IPS-20b (cell line): ENCODE measurements around the gene NPIPB9.
"Not testable (repeated sequence)": the region's sequence is repeated elsewhere in the genome, so short reads cannot be mapped to it uniquely, and the experiment has no call there.

Source experiments
- H3K27ac ChIP-seq: one replicate; pipeline ENCODE4 v1.5.1; 2013; ENCODE audit warnings: low read length
- H3K27me3 ChIP-seq: 2 replicates; pipeline ENCODE4 v1.6.1; 2013; ENCODE audit warnings: mild to moderate bottlenecking, low read length, inconsistent platforms; ENCODE audit not compliant: insufficient read depth
- H3K36me3 ChIP-seq: 2 replicates; pipeline ENCODE4 v1.6.1; 2013; ENCODE audit warnings: low read depth, mild to moderate bottlenecking, inconsistent platforms, low read length, moderate library complexity; ENCODE audit not compliant: insufficient read depth
- H3K4me1 ChIP-seq: 2 replicates; pipeline ENCODE4 v1.6.1; 2013; ENCODE audit warnings: mild to moderate bottlenecking, control low read depth, inconsistent platforms, low read length, moderate library complexity; ENCODE audit not compliant: insufficient read depth
- H3K4me3 ChIP-seq: 2 replicates; pipeline ENCODE4 v1.5.1; 2013; ENCODE audit warnings: mild to moderate bottlenecking, low read length, inconsistent platforms
- H3K9ac ChIP-seq: 2 replicates; pipeline ENCODE4 v1.6.1; 2013; ENCODE audit warnings: low read depth, mild to moderate bottlenecking, inconsistent platforms, low read length, moderate library complexity
- H3K9me3 ChIP-seq: 2 replicates; pipeline ENCODE4 v1.6.1; 2013; ENCODE audit warnings: mild to moderate bottlenecking, low read depth, low read length, inconsistent platforms; ENCODE audit not compliant: insufficient read depth

Gene NPIPB9

GRCh38 chr16:28750469-28751067 is 1.0 kb upstream of the NPIPB9 start:
- not testable (repeated sequence) for H3K27me3 ChIP-seq, H3K9me3 ChIP-seq, H3K4me3 ChIP-seq, H3K36me3 ChIP-seq, H3K27ac ChIP-seq, H3K4me1 ChIP-seq, H3K9ac ChIP-seq

- H3K4me1 ChIP-seq, H3K27me3 ChIP-seq, H3K27ac ChIP-seq, H3K9me3 ChIP-seq, H3K36me3 ChIP-seq, H3K9ac ChIP-seq, H3K4me3 ChIP-seq: not testable (repeated sequence)
These were observed 30.1 kb downstream of the NPIPB9 start for GRCh38 chr16:28781697-28782096.

GRCh38 chr16:28782357-28782756 is 30.8 kb downstream of the NPIPB9 start:
- H3K9ac ChIP-seq, H3K27me3 ChIP-seq, H3K4me1 ChIP-seq, H3K27ac ChIP-seq, H3K4me3 ChIP-seq, H3K9me3 ChIP-seq, H3K36me3 ChIP-seq: not testable (repeated sequence)

GRCh38 chr16:28802235-28803019 is 50.8 kb downstream of the NPIPB9 start:
- H3K36me3 ChIP-seq, H3K27ac ChIP-seq, H3K4me3 ChIP-seq, H3K9me3 ChIP-seq, H3K27me3 ChIP-seq, H3K4me1 ChIP-seq, H3K9ac ChIP-seq: not testable (repeated sequence)

GRCh38 chr16:28807445-28808120 is 56.0 kb downstream of the NPIPB9 start:
- H3K4me1 ChIP-seq, H3K27ac ChIP-seq, H3K36me3 ChIP-seq, H3K9me3 ChIP-seq, H3K27me3 ChIP-seq, H3K4me3 ChIP-seq, H3K9ac ChIP-seq: not testable (repeated sequence)

GRCh38 chr16:28820016-28820415 is 68.4 kb downstream of the NPIPB9 start:
- H3K4me1 ChIP-seq = peaks cover 2% of the 10 kb centered on the region
- H3K27me3 ChIP-seq = no peaks in the 10 kb centered on the region
- H3K36me3 ChIP-seq = peaks cover 6% of the 10 kb centered on the region
- no peak overlapping the region for H3K27ac ChIP-seq
- H3K9ac ChIP-seq = no peak overlapping the region
- H3K9me3 ChIP-seq = no peaks in the 10 kb centered on the region
- no peak overlapping the region for H3K4me3 ChIP-seq

- peaks cover 11% of the 10 kb centered on the region for H3K36me3 ChIP-seq
- not testable (repeated sequence) for H3K4me1 ChIP-seq, H3K27ac ChIP-seq, H3K4me3 ChIP-seq, H3K27me3 ChIP-seq, H3K9me3 ChIP-seq, H3K9ac ChIP-seq
These were observed 69.0 kb downstream of the NPIPB9 start for GRCh38 chr16:28820546-28820945.

GRCh38 chr16:28821874-28822519 is 70.4 kb downstream of the NPIPB9 start:
- H3K27me3 ChIP-seq = no peaks in the 10 kb centered on the region
- peaks cover 7% of the 10 kb centered on the region for H3K4me1 ChIP-seq
- H3K9ac ChIP-seq = peak overlapping the region; percentile 73
- no peaks in the 10 kb centered on the region for H3K9me3 ChIP-seq
- H3K36me3 ChIP-seq = peaks cover 26% of the 10 kb centered on the region
- H3K4me3 ChIP-seq = peak overlapping the region; percentile 95
- no peak overlapping the region for H3K27ac ChIP-seq
